Keratinocyte (primary cell): ENCODE measurements around the gene SPTBN1.

Source experiments
- CTCF ChIP-seq, 3 experiments: IDR thresholded peaks in 1 of 3; conservative IDR thresholded peaks in 1 of 3; optimal IDR thresholded peaks in 1 of 3; 2 replicates in 2 of 3; 3 replicates in 1 of 3; pipeline versions ENCODE3 to v1.5.1; 2011; ENCODE audit warnings: low read length in 3 of 3, mild to moderate bottlenecking in 3 of 3, moderate library complexity in 2 of 3, control low read depth in 1 of 3, inconsistent platforms in 1 of 3; ENCODE audit not compliant: insufficient read depth in 2 of 3; ENCODE audit errors: extremely low read depth in 1 of 3
- EZH2 ChIP-seq: IDR thresholded peaks from one replicate; pipeline ENCODE4 v1.6.1; 2012; ENCODE audit warnings: inconsistent platforms, mild to moderate bottlenecking, low read length, moderate library complexity

DNA sequence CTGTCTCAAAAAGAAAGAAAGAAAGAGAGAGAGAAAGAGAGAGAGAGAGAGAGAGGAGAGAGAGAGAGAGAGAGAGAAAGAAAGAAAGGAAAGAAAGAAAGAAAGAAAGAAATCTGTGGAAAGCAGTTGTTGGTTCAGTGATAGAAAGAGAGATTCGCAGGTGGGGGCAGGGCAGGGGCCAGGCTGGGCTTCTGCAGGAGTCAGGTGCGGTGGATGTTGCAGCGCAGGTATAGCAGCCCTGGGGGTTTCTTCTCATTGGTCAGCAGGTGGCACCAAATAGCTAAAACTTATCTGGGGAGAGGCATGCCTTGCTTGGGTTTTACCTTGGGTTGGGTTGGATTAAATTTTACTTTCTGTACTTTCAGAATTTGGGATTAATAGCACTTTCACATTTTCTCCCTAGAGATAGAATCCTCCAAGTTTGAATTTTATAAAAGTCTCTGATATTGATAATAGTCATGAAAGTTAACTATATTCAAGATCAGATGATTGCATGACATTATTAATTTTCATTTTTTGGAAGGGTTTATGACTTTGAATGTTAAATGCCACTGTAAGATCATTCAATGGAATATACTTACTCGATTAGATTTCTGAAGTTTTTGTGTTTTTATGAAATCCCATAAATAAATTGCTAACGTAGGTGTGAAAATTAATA is 66.6 kb downstream of the SPTBN1 start:
- TF ChIP-seq CTCF (optimal IDR thresholded peaks at IDR 0.05 in 1 of 3, IDR thresholded peaks at IDR 0.05 in 1 of 3, conservative IDR thresholded peaks at IDR 0.05 in 1 of 3; ENCODE audit: extremely low read depth in 1 of 3, insufficient read depth in 2 of 3, low read length in 3 of 3) = peak; percentile 68 to 80 (median 75)
- TF ChIP-seq EZH2 = no peak
